KMS-11 (cell line): ENCODE results near the gene VWF.

ENCODE experiments used
- H2AFZ ChIP-seq: fragments of 200-600 bp; sonication (generic); 2 replicates; pipeline ENCODE4 v1.6.1; 2016; ENCODE audit warnings: antibody characterized with exemption, mixed run types, low read depth
- H3K27ac ChIP-seq: fragments of 200-600 bp; sonication (generic); 2 replicates; pipeline ENCODE4 v1.6.1; 2016; ENCODE audit warnings: mild to moderate bottlenecking, mixed run types
- H3K27me3 ChIP-seq: fragments of 200-600 bp; sonication (generic); 2 replicates; pipeline ENCODE4 v1.6.1; 2017; ENCODE audit warnings: mild to moderate bottlenecking, low read depth, mixed run types, moderate library complexity; ENCODE audit not compliant: insufficient read depth
- H3K36me3 ChIP-seq: fragments of 200-600 bp; sonication (generic); 2 replicates; pipeline ENCODE4 v1.6.1; 2017; ENCODE audit warnings: mild to moderate bottlenecking, mixed run types; ENCODE audit not compliant: insufficient read depth
- H3K4me1 ChIP-seq: fragments of 200-600 bp; sonication (generic); 2 replicates; pipeline ENCODE4 v1.6.1; 2016; ENCODE audit warnings: mild to moderate bottlenecking, low read depth, mixed run types; ENCODE audit not compliant: poor library complexity, severe bottlenecking
- H3K4me2 ChIP-seq: fragments of 200-600 bp; sonication (generic); 2 replicates; pipeline ENCODE4 v1.7.0; 2016; ENCODE audit warnings: mild to moderate bottlenecking, mixed run types
- H3K4me3 ChIP-seq: fragments of 200-600 bp; sonication (generic); IDR thresholded peaks from 2 replicates; pipeline ENCODE4 v1.6.1; 2017; ENCODE audit warnings: low read depth, low read length, mixed read lengths; ENCODE audit not compliant: insufficient read depth
- H3K79me2 ChIP-seq: fragments of 200-600 bp; sonication (generic); 2 replicates; pipeline ENCODE4 v1.6.1; 2016; ENCODE audit warnings: low read depth, mixed run types; ENCODE audit not compliant: insufficient read depth
- H3K9ac ChIP-seq: fragments of 200-600 bp; sonication (generic); 2 replicates; pipeline ENCODE4 v1.6.1; 2016; ENCODE audit warnings: mild to moderate bottlenecking, mixed run types
- H4K20me1 ChIP-seq: fragments of 200-600 bp; sonication (generic); 2 replicates; pipeline ENCODE4 v1.6.1; 2016; ENCODE audit warnings: mild to moderate bottlenecking, mixed run types; ENCODE audit not compliant: insufficient read depth
- TF ChIP-seq, protein P1 (sequence below): fragments of 200-600 bp; sonication (generic); conservative IDR thresholded peaks from 2 replicates; pipeline ENCODE4 v1.6.1; 2017; ENCODE audit warnings: low read depth, mild to moderate bottlenecking, antibody characterized with exemption, low read length, moderate library complexity, mixed read lengths

The VWF gene

DNA sequence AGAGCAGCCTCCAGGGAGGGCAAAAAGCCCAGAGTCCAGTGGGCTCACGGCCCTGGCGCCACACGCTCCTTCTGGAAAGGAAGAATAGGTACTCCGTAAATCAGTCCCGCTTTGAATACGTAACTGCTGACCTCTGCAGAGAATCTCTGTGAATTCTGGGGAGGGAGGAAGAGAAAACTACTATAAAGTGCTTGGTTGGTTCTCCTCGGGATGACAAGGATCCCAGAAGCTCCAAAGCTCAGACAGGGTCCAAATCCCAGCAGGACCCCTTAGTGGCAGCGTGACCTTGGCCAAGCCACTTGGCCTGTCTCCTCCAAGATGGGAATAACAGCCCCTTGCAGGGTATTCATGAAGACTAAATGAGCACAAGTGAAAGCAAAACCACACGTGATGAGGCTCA lies 211.1 kb downstream of the VWF start:
- no peak overlapping the region for H2AFZ ChIP-seq
- H3K27ac ChIP-seq: no peak overlapping the region
- H3K27me3 ChIP-seq: no peaks in the 10 kb centered on the region

DNA sequence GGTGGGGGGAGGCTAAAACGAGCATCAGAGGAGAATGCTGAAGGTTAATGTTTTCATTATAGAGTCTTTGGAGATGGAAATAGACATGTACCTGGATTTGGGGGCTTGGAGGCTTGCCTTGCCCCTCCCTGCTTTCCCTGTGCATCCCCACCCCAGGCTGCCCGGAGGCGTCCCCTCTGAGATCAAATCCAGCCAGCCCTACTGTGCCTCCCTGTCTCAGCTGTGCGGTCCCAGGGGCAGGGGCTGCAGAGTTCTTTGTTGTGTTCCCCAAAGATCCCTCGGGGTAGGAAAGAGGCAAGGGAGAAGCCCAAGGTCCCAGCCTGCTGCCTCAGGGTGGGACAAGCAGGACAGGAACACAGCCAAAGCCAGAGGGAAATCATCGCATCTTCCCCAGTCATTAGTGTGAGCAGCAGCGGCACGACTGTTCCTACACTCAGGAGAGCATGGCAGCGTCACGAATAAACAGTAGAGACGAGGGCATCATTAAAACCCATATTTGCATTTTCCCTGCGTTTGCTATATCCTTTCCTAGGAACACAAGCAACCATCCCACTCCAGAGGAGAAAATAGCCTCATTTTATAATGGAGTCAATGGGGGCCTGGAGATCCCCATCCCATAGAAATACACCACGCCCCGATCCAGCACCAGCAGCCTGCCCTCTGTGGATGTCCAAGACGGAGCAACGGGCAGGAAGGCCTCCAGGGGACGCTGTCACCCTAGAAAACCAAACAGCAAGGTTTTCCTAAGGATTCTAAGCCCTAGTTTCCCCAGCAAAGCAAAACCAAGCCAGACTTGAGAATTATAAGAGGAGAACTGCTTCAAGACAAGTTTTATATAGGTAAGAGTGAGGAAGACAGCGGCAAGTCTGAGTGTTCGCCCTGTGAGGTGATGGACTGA lies 211.8 kb downstream of the VWF start:
- Histone ChIP-seq H3K79me2 (no peaks in the 10 kb centered on the region), H4K20me1 (no peaks in the 10 kb centered on the region), H3K27ac (no peak overlapping the region), H3K4me3 (no peak overlapping the region), H2AFZ (no peak overlapping the region), H3K27me3 (no peaks in the 10 kb centered on the region), H3K36me3 (no peaks in the 10 kb centered on the region), H3K4me1 (no peaks in the 10 kb centered on the region), H3K9ac (no peak overlapping the region), H3K4me2 (no peak overlapping the region)
- TF ChIP-seq, protein P1, sequence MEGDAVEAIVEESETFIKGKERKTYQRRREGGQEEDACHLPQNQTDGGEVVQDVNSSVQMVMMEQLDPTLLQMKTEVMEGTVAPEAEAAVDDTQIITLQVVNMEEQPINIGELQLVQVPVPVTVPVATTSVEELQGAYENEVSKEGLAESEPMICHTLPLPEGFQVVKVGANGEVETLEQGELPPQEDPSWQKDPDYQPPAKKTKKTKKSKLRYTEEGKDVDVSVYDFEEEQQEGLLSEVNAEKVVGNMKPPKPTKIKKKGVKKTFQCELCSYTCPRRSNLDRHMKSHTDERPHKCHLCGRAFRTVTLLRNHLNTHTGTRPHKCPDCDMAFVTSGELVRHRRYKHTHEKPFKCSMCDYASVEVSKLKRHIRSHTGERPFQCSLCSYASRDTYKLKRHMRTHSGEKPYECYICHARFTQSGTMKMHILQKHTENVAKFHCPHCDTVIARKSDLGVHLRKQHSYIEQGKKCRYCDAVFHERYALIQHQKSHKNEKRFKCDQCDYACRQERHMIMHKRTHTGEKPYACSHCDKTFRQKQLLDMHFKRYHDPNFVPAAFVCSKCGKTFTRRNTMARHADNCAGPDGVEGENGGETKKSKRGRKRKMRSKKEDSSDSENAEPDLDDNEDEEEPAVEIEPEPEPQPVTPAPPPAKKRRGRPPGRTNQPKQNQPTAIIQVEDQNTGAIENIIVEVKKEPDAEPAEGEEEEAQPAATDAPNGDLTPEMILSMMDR: no peak; the same call in 1 of the 2 replicates

More for the DNA sequence above, 211.1 kb downstream of the VWF start:
- Histone ChIP-seq H4K20me1 (no peaks in the 10 kb centered on the region), H3K4me2 (no peak overlapping the region), H3K79me2 (no peaks in the 10 kb centered on the region), H3K4me3 (no peak overlapping the region), H3K4me1 (no peaks in the 10 kb centered on the region), H3K9ac (no peak overlapping the region), H3K36me3 (no peaks in the 10 kb centered on the region)
- TF ChIP-seq, protein P1: no peak

DNA sequence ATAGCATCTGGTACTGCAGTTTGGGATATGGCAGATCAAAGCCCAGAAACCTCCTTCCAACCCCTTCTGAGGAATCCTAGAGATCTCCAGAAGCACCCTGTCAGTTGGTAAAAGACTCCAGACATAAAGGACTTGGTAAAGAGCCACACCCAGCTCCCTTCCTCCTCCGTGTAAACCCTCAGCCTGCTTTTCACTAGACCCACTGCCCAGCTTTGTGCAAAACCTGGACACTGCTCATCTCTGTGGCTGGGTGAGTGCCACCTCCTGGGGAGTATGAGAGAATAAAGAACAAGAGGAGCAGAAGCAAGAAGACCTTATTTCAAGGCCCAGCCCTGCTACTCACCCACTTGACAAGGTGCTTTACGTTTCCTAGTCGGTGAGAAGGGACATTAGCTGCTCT lies 212.5 kb downstream of the VWF start:
- no peaks in the 10 kb centered on the region for H3K79me2 ChIP-seq
- no peak overlapping the region for H2AFZ ChIP-seq
- no peaks in the 10 kb centered on the region for H3K27me3 ChIP-seq
- H3K4me1 ChIP-seq: no peaks in the 10 kb centered on the region
- no peaks in the 10 kb centered on the region for H4K20me1 ChIP-seq
- H3K27ac ChIP-seq: no peak overlapping the region
- H3K4me2 ChIP-seq: no peak overlapping the region
- H3K4me3 ChIP-seq: no peak overlapping the region
- TF ChIP-seq, protein P1: no peak
- H3K9ac ChIP-seq: no peak overlapping the region
- H3K36me3 ChIP-seq: no peaks in the 10 kb centered on the region

DNA sequence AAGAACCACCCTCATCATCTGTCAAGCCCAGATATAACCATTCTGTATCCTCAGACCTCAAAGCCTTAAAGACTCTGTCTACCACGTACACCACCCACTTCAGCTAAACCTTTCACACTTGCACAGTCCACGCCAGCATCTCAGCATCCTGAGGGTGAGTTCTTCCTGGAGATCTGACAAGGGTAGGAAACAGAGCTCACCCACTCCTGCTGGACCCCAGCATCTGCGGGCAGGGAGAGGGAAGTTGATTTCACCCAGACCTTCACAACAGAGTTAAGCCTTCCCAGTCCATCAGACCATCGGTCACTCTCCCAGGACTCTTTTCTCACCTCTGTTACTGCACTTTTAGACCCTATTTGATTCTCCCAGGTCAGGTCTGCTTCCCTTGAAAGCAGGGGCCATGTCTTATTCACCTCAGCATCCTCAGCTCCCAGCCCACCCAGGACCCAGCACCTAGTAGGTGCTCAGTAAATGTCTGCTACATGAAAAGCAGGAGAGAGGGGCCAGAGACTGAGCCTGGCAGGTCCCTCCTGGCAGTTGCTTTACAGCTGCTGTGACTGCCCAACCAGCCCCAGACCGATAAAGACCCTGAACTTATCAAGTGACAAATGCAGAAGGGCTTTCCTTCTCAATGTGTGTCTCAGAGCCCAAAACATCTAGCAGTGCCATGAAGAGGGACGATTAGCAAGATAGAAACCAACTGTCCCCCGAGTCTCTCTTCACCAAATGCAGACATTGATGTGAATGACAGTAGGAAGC lies 213.5 kb downstream of the VWF start:
- TF ChIP-seq, protein P1: no peak
- Histone ChIP-seq H3K36me3 (no peaks in the 10 kb centered on the region), H3K79me2 (no peaks in the 10 kb centered on the region), H4K20me1 (no peaks in the 10 kb centered on the region), H3K4me1 (no peaks in the 10 kb centered on the region), H3K27ac (no peak overlapping the region), H3K4me3 (no peak overlapping the region), H3K9ac (no peak overlapping the region), H2AFZ (no peak overlapping the region), H3K4me2 (no peak overlapping the region), H3K27me3 (no peaks in the 10 kb centered on the region)
